Omental fat pad (tissue), 4 donors: ENCODE results near the gene INPP5A. TPM values are rescaled to one million over a fixed set of nuclear protein-coding genes. Genes with fewer than 3 reads are reported as not detected.
A peak's percentile ranks its signal among the peaks of the same experiment; 100 is the strongest.

Source experiments
- ATAC-seq: fragments of 150-250 bp; one replicate; pipeline ENCODE4 v1.9.1; 2016; ENCODE audit warnings: mild to moderate bottlenecking, moderate library complexity; ENCODE audit not compliant: low FRiP score
- DNase-seq: peaks from one replicate; pipeline ENCODE4 v3.0.0-alpha.2; 2019; ENCODE audit warnings: low spot score
- CTCF ChIP-seq, 3 donors: fragments of 450-650 bp; IDR thresholded peaks; one replicate each; pipeline ENCODE4 v1.5.1; 2016 to 2017; ENCODE audit warnings: antibody characterized with exemption in 3 of 3, mild to moderate bottlenecking in 3 of 3, moderate library complexity in 2 of 3
- total RNA-seq, 4 donors: library from RNA; depleted of rRNA; stranded (reverse); fragments of >200 nt; gene quantifications; one replicate each; pipeline ENCODE4 v1.1.0, GENCODE V29; 2016

The INPP5A gene
- total RNA-seq, 4 donors from 2014 or later = 34.1 to 49.3 (median 43.3) TPM

- no peak for ATAC-seq
- TF ChIP-seq CTCF (IDR thresholded peaks at IDR 0.05) = no peak
- DNase-seq = no peak
These were observed 144.5 kb downstream of the INPP5A start for GRCh38 chr10:132681858-132682755.

- DNase-seq (no peak), ATAC-seq (no peak)
- TF ChIP-seq CTCF (IDR thresholded peaks at IDR 0.05) = no peak
These were observed 146.7 kb downstream of the INPP5A start for GRCh38 chr10:132684164-132684891.

GRCh38 chr10:132685101-132685891 is 147.7 kb downstream of the INPP5A start:
- ATAC-seq = no peak
- no peak for TF ChIP-seq CTCF (IDR thresholded peaks at IDR 0.05)
- DNase-seq = no peak

GRCh38 chr10:132685921-132686680 is 148.5 kb downstream of the INPP5A start:
- ATAC-seq (no peak), DNase-seq (no peak)

GRCh38 chr10:132687181-132687892 is 149.8 kb downstream of the INPP5A start:
- TF ChIP-seq CTCF (IDR thresholded peaks at IDR 0.05) = no peak
- ATAC-seq (peak; percentile 6), DNase-seq (no peak)

More at GRCh38 chr10:132685921-132686680, 148.5 kb downstream of the INPP5A start:
- no peak for TF ChIP-seq CTCF (IDR thresholded peaks at IDR 0.05)
